ENCODE results near the gene TOGARAM2.

Gene TOGARAM2

DNA sequence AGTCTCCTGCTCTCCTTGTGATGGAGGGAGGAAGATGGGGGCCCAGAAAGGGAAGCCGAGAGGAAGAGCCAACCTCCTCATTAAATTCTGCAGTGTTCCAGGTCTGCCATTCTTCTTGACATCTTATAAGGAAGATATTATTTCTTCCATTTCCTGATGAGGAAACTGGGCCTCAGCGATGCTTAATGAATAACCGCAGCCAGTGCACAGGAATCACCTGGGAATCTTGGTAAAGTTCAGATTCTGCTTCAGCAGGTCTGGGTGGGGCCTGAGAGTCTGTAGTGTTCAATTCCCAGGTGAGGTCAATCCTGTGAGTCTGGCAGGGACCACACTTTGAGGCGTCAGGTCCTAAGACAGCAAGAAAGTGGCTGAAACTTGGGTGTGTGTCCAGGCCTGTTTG is 75.9 kb downstream of the TOGARAM2 start:
- no peak for DNase-seq

- no peak for DNase-seq
Measured at GRCh38 chr2:29059624-29060023, 78.5 kb downstream of the TOGARAM2 start.

DNA sequence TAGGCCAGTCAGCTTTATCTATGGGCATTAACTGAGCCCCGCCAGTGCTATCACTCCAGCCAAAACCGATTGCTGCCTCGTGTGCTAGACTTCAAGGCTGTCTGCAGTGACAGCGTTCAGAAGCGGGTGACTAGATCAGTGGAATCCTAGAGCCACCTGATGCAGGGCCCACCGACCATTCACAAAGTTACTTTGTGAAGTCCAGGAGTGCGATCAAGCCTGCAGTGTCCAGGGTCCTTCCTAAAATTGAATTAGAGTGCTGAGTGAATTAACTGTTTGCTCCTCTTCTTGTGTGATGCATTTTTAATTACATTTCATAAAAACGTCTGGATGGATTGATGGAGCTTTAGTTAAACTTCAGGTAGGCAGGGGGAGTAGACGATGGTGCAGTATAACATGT is 79.3 kb downstream of the TOGARAM2 start:
- no peak for DNase-seq

DNA sequence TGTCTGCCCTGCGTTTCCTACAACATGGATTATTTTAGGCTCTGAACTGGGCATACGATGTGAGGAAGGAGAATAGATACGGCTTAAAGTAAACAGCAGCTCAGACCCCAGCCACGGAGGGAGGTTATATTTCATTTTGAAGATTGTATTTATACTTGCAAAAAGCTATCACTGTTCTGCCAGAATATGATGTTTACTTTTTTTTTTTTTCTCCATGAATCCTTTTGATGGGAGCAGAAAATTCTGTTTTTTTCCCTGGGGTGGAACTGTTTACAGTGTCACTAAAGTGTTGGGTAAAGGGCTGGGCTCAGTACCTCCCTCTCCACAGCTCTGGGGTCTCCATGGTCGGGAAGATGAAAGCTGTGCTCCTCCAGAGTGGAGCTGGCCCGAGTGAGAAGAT is 80.1 kb downstream of the TOGARAM2 start:
- DNase-seq, result no peak

GRCh38 chr2:29061616-29062015 is 80.5 kb downstream of the TOGARAM2 start:
- no peak for DNase-seq

- no peak for DNase-seq
Measured at GRCh38 chr2:29062371-29062770, 81.3 kb downstream of the TOGARAM2 start.

- DNase-seq, result no peak
Measured at GRCh38 chr2:29063056-29063455, 82.0 kb downstream of the TOGARAM2 start.

GRCh38 chr2:29063646-29064345 is 82.7 kb downstream of the TOGARAM2 start:
- no peak for DNase-seq

GRCh38 chr2:29064346-29064715 is 83.2 kb downstream of the TOGARAM2 start:
- no peak for DNase-seq

DNA sequence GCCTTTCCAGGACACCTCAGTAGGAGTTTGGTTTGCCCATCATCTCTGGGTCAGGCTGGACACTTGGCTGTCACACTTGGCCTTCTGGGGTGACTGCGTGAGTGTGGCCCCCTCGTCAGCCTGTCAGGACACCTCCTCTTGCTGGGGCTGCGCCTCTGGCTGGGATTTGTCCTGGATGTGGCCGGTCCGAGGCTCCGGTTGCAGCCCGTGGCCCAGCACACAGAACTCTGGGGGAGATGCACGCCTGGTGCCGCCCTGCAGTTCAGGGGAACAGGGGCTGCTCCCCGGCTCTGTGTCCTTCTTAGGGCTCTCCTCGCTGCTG is 83.6 kb downstream of the TOGARAM2 start:
- DNase-seq, result no peak

DNA sequence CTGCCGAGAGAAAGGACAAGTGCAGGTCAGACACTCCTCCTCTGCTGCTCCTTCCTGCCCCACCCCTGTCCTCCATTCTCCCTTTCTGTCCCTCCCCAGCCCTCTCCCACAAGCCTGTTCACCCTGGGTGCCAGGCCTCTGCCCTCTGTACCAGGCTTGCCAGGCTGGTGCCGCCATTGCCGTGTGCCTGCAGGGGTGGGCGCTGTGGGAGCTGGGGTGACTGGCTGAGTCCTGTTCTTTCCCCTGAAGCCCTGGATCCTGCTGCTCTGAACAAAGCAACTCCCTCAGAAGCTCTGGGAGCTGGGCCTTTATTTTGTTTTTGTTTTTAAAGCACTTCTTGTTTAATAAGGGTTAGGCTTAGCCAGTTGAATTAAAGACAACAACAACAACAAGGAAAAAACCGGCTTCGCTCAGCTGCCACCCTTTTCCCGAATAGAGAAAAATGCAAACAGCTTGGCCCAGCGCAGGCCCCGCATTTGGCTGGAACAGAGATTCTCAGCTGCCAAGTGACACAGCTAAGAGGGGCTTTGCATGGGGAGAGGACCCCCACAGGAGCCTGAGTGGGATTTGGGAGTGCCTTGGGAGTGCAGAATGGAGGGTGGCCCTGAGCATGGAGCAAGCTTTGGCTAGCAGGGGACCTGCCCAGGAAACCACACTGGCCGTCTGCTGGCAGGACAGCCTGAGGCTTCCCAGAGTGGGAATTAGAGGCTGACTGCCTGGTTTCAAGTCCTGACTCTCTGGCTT is 84.1 kb downstream of the TOGARAM2 start:
- no peak for DNase-seq

DNA sequence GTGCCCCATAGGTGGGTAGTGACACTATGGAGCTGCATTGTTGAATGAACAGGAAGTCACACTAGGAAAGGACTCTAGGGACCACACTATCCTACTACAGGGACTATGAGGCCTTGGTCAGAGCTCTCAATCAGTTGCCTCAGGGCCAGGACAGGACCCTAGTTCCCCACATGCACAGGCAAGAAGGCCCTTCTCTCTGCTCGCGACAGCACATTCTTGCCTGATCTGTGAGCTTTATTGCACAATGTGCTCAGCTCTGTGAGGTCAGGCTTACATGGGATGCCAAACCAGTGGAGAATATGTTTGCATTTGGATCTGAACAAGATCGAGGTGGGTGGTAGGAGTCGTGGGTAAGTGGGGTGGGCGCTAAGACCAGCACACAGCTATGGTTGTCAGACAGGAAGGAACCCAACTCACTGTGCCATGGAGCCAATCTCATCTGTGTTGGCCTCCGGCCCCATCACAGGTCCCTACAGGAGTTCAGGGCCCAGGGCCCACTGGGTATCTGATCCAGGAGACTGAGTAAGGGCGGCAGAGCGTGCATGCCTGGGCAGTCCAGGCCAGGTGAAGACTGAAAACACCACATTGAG is 85.3 kb downstream of the TOGARAM2 start:
- DNase-seq, result peak; percentile 15

DNA sequence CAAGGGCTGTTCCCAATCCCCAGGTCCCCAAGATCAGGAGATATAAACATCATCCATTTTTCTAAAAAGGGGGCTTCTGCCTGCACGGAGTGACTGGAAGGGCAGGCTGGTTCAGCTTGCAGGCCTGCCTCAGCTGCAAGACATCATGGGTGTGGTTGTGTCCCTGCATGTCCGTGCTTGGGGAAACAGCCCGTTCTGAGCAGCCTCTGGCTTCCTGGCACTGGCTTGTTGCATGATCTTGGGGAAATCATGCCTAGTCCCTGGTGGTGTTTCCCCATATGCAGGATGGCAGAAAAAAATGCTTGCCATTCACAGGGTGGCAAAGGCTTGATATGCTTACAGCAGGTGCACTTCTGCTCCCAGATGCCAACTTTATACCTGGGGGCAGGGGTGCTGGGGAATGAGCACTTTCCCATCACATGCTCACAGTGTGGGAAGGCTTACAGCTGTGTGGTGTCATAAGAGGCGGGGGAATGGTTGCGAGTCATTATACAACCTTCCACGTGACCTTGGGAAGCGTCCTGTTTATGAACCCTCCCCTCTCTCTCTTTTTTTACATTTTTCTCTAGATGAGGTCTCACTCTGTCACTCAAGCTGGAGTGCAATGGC is 86.0 kb downstream of the TOGARAM2 start:
- peak; percentile 18 for DNase-seq

- DNase-seq, result no peak
Measured at GRCh38 chr2:29068513-29068912, 87.4 kb downstream of the TOGARAM2 start.

DNA sequence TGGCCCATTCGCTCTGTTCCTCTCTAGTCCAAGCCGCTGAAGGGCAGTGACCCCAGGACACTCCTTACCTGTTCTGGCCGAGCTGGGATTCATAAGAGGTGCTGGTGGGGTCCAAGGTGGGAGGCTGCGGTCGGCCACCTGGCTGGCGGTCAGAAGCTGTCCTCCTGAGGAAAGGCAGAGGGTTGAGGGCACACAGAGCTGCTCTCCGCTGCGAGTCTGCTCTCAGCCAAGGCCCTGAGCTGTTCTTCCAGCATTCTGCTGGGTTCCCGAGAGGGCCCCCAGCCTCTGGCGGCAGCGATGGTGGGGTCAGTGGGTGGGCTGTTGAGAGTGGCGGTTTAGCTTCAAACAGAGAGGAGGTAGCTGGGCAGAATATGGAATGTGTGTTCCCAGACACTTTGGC is 89.4 kb downstream of the TOGARAM2 start:
- DNase-seq, result no peak

DNA sequence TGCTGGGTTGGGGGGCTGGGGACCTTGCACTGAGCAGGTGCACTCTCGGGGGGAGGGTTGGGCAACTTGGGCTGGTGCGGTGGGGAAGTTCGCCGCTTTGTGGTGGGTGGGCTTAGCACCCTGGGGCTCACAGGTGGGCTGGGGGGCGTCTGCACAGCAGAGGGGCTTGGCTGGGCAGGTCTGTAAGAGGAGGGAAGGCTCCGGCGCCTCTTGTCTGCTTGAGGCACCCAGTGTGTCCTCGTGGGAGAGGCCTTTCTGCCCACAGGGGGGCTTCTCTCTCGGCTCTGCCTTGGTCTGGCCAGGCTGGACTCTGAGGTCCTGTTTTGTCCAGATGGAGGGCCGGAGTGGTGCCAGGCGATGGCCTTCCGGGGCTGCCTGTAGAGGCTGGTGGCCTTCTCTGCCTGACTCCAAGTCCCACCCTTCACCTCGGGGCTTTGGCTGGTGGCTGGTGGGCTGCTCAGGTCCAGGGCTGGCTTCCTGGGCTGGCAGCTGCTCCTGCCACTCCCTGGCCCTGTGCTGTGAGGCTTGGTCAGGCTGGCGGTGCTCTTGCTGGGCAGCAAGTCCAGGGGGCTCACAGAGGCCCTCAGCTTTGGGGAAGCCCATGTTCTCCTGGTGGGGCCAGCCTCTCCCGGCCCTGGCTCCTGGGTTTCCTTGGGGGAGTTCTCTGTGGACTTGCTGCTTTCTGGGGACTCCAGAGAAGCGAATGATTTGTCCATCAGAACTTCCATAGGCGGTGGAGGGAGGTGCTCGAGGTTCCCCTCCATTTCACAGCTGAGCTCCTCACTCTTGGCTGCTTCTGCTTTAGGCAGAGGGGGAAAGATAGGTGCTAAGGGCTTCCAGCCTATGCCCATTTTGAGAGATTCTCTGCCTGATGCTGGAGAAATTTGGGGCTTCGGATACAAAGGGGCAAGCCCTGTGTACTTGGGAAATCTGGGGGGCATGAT is 90.2 kb downstream of the TOGARAM2 start:
- no peak for DNase-seq

- DNase-seq, result no peak
Measured at GRCh38 chr2:29072251-29072650, 91.2 kb downstream of the TOGARAM2 start.

DNA sequence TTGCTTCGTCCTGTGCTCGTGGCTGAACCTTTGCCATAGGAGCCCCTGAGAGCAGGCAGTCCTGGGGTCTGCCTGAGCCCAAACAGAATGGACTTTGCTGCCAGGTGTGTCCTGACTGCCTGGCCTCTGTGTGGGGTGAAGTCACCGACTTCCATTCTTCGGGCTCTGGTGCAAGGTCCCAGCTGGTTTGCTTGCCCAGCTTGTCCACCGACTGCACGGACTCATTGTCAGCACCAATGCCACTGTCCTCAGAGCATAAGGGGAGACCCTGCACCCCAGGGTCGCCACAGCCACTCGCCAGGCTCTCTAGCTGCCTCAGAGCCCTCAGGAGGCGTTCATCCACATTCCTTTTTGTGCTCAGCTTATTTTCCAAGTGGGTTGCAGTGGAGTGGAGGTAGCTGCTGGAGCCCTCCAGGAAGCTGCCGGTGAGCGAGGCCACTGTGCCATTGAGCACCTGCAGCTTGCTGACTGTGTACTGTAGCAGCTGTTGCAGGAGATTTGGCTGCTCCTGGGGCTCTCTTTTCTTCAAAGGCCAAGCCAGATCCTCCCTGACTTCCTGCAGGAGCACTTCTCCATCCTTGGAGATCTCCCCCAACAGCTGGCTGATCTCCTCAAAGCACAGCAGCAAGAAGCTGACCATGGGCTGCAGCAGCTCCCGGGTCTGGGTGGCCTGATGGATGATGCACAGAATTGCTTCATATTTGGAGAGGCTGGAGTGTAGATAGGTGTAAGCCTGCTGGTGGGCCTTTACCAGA is 92.0 kb downstream of the TOGARAM2 start:
- DNase-seq, result no peak

DNA sequence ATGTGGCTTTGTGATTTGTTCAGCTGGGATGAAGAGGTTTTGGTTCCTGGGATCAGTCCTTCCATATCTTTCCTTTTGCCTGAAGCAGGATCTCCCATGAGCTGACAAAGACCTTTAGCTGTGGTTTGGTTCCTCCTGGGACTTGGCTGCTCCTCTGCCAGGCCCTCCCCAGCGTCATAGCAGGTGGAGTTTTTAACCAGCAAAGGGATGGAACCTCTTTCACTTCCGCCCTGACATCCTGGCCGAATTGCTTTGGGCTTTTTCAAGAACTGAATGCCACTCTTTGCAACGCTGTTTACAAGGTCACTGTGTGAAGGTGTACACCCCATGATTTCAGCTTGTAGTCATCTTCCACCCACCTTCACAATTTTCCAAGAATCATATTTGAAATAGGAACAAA is 92.8 kb downstream of the TOGARAM2 start:
- no peak for DNase-seq

DNA sequence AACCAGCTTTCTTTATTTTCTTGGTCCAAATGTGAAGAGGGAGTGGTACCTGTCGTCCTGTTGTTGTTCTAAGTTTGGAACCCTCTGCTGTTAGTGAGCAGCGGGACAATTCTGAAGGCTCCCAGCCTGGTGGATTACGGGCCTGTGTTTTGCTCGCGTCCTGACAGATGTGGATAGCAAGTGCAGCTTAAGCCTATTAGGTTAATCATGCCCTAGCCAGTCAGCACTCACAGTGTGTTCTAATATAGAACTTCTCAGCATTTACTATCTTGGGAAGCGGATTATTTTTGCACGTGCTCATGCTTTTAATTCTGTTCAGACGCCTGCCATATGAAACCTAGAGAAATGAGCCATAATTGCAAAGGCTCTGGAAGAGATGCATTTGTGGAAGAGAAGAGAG is 93.3 kb downstream of the TOGARAM2 start, which contains the start of gene PCARE:
PCARE (minus strand) TSS at position 113 of the 400 bp plus-strand sequence. CDS start 262 bp downstream, outside the sequence.
- DNase-seq, result no peak

- peak; percentile 70 for DNase-seq
Measured at GRCh38 chr2:29075894-29076705, 95.0 kb downstream of the TOGARAM2 start.

Measured in EL (cell line).